GM12891 (cell line): Measurements from ENCODE around the gene SLIT1.

Experiments used
- POLR2A ChIP-seq: IDR thresholded peaks from 2 replicates; pipeline ENCODE4 v1.6.1; 2011; ENCODE audit warnings: low read depth, low read length, control low read depth
- POLR2AphosphoS5 ChIP-seq: IDR thresholded peaks from 2 replicates; pipeline ENCODE4 v1.6.1; 2011; ENCODE audit warnings: low read depth, low read length, control low read depth
- SPI1 ChIP-seq: IDR thresholded peaks from 2 replicates; pipeline ENCODE4 v1.6.1; 2011; ENCODE audit warnings: low read depth, low read length, control low read depth
- TAF1 ChIP-seq: IDR thresholded peaks from 2 replicates; pipeline ENCODE4 v1.6.1; 2011; ENCODE audit warnings: low read depth, low read length, control low read depth

DNA sequence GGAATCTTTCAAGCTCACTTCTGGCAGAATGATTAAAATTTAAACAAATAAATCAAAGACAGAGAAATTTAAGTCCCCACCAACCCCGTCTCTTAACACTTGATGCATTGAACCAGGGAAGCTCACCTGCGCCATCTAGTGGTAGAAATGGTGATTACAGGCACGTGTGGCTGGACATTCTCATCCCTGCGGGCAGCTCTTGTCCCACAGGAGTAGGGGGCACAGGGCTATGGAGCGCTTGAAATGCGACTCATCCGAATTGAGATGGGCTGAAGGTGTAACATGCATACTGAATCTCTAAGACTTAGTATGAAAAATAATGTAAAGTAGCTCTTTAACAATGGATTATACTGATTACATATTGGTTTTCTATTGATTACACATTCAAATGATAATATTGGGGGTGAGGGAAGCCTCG is 24.8 kb upstream of the SLIT1 start:
- TF ChIP-seq POLR2AphosphoS5 (no peak), POLR2A (no peak), TAF1 (no peak), SPI1 (no peak)
